Stimulated activated CD4-positive, alpha-beta T cell treated with anti-CD3 and anti-CD28 coated beads, TNF-alpha, amount 100 ng/mL, for 48 hours (primary cell): ENCODE results near the gene HOXB8.

ENCODE experiments used
- DNase-seq, 3 donors: peaks; one replicate each; pipeline ENCODE4 v3.0.0-alpha.2; 2020; ENCODE audit warnings: low read depth in 3 of 3

HOXB8 gene

DNA sequence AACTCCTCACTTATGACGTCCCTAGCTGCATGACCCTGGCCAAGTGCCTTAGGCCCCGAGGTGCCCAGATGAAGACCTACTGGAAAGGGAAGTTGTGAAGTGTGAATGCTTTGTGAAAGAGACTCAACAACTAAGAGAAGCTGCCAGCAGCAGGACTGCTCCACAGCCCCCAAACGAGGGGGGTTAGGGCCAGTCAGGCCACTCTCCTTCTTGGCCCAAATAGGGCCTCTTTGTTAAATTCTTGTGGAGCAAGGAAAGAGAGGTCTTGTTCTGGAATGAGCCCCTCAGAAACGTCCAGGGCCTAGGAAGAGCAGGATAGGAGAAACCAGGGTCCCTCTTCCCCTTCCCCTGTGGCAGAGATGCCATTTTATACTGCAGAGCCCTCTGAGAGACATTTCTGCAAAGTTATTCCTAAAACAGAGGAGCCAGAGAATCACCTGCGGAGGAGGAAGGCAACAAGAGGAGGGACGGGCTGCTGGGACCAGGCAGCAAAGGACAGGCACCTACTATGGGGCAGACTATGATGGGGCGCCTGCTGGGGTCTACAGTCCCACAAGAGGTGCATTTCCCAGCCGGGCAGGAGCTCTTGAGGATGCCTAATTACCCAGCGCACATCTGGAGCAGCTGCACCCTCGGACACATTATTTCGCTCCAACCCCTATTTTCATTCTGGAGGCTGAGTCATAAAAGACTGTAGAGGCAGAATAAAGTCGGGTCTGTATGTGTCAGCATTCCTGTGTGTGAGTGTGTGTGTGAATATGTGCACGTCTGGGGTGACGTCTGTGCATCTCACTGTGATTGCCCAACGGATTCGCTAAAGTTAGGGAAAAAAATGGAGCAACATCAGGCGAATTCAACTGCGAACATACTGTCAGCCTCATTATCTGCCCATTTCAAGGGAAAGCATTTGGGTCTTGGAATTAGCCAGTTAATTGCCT is 22.5 kb upstream of the HOXB8 start:
- no peak for DNase-seq

DNA sequence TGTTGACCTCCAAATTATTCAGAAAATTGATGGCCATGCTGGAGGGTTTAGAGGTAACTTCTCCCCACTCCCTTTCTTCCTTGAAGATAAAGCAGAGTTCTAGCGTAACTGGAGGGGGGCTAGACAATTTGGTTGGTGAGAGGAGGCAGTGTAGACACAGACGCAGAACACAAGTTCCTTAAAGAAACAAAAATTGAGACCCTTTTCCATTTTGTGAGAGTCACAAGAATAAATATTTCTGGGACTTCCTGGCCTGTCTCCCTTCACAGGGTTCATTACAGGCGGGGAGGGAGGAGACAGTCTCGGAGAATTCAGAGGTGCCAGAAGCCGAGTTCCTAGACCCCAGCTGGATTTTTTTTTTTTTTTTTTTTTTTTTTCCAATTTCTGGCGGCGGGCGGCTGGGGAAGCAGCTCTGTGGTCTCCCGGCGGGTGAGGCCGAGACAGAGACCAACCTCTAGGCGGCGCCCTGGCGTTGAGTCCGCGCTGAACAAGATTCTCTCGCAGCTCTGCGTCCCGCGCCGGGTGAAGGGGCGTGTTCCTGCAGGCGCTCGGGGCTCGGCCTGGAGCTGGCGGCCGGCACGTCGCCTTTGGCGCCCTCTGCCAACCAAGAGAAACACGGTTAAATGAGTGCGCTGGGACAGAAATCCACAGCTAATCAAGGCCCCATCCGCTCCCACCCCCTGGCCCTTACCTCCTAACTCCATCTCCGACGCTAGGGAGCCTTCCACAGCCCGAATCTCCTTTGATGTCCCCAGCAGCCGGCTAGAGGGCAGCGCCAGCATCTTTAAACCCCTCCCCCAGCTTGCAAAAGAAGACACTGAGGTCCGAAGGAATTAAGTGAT is 21.3 kb upstream of the HOXB8 start:
- peak; percentile 58 to 80 (median 69) for DNase-seq

- no peak for DNase-seq
These were observed 19.6 kb upstream of the HOXB8 start for GRCh38 chr17:48634493-48635208.

GRCh38 chr17:48633266-48633677 is 18.2 kb upstream of the HOXB8 start:
- DNase-seq = no peak

DNA sequence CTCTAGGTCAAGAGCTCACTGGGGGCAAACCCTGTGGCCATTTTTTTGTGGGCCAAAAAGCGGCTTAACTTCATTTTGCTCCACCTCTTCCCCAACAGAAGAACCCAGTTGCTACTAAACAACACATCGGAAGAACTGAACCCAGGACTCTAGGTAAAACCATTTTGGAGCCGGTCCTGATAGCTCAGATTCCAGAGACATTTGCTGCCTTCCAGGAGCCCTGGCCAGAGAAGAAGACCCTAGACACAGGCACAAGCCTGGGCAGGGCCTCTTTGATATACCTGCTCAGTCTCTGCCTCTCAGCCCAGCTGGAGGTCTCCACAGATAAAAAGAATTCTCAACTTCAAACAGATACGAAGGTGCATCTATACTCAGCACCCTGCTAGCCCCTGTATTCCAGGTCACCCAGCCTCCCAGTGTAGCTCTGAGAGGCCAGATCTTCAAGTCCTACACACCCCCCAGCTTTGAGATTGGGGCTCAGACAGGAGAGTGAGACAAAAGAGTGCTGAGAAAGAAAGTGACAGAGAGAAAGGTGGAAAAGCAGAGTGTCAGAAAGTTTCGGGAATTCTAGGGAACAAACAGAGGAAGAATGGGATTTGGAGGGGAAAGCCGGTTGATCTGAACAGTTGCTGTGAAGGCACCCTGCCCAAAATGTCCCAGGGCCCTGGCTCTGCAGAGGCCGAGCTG is 17.6 kb upstream of the HOXB8 start:
- DNase-seq = no peak

- DNase-seq = no peak
These were observed 16.8 kb upstream of the HOXB8 start for GRCh38 chr17:48631693-48632578.

- no peak for DNase-seq
These were observed 16.0 kb upstream of the HOXB8 start for GRCh38 chr17:48630925-48631692.

DNA sequence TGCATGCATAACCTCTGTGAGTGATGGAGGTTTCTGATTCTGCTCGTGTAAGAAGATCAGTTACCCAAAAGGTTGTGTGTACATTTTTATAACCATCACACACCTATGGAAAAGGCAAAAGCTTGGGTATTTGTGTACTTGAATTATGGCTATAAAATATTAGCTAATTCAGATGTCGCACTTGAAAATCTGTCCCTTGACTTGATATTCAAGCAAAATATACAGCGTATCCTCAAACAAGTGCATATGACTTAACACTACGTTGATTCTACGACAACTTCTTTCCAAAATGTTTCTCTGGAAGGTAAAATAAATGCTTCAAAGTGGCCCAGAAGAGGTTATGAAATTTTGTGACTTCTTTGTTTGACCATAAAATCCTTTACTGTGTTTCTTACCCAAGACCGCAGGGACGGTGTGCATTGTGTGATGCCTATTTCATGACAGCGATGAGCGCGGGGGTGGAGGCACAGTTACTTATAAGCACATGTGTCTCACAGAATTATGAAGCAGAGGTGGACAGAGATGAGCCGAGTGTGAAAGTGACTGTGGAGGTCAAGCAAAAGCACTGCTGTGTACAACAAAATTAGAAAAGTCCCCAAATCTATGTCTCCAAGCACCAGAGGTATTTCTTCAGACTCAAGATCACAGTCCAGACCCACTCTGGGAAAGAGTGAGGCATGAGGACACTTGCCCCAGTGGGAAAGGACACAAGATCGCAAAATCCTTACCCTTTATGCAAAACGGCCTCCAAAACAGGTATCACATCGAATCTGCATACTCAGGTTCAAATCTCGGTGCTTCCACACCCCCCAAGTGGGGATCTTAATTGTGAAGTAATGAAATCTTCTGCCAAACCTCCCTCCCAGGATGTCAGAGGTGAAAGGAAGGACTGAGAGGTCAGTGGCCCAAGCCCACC is 15.2 kb upstream of the HOXB8 start:
- DNase-seq = no peak

- no peak for DNase-seq
These were observed 14.3 kb upstream of the HOXB8 start for GRCh38 chr17:48629411-48629759.

DNA sequence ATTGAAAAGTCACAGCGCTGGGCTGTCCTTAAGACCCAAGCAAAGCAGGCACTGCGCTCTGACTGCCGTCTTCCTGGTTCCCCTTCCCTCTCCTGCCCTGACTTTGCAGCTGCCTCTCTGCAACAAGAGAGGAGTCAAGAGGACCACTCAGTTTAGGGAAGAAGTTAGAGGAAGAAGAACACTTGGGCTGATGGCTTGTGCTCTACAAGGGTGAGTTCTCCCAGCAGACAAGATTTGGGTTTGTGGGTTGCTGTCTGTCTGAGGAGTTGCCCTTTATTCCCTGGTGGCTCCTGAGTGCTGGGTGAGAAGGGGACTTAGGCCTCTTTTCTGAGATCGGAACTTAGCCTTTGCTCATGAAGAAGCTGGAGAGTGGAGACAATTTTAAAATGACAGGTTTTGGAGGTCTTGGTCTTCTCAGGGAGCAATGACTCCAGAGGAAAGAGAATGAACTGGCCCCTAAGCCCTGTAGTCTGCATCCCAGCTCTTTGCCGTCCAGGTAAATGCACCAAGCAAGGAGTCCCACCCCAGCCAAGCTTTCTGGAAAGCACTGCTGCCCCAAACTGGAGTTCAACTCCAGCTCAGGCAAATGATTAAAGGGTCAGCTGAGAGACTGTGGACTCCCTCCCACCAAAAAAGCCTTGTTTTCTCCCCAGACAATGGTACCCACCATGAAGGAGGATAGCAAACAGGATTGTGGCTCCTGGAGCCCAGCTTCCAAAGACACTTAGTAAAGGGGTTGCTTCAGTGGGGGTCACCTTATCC is 13.7 kb upstream of the HOXB8 start:
- no peak for DNase-seq

GRCh38 chr17:48627623-48628521 is 12.8 kb upstream of the HOXB8 start:
- DNase-seq = no peak

GRCh38 chr17:48627118-48627597 is 12.1 kb upstream of the HOXB8 start:
- no peak for DNase-seq

DNA sequence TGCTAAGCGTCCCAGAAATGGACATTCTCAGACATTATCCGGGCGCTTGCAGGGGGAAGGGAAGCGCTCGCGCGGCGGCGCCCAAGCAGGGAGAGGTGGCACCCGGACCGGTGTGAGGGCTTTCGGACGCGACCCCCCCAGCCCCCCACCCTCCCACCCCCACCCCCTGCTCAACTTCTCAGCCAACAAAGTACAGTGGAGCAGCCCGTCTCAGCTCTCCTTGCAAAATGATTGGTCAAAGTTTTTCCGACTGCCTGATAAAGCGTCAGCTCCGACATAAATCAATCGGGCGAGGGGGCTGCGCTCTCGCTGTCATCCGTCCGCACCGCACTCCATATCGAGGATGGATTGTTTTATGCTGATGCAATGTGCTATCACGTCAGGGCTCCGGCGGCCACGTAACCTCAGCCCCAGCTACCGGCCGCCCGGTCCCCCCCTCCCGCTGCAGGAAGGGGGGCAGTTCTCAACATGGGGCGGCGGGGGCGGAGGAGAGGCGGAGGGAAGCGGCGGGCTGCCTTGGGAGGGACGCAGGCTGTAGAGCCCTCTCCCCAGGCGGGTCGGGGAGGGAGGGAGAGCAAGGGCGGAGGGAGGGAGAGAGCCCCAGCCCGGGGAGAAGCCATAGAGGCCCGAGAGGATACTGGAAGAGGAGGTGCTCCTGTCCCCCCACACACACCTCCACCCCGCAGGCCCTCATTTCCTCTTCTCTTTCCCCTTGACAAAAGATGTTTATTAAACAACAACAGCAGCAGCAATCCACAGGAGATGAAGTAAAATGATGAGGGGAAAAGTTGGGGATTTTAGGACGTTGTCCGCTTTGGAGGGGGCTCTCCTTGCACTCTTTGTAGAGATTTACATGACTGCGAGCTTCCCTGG is 11.4 kb upstream of the HOXB8 start, which contains the start of gene HOXB9:
Gene HOXB9 (minus strand): TSS at position 114 of the 873 bp plus-strand sequence. CDS start 89 bp downstream, at position 25.
- no peak for DNase-seq

DNA sequence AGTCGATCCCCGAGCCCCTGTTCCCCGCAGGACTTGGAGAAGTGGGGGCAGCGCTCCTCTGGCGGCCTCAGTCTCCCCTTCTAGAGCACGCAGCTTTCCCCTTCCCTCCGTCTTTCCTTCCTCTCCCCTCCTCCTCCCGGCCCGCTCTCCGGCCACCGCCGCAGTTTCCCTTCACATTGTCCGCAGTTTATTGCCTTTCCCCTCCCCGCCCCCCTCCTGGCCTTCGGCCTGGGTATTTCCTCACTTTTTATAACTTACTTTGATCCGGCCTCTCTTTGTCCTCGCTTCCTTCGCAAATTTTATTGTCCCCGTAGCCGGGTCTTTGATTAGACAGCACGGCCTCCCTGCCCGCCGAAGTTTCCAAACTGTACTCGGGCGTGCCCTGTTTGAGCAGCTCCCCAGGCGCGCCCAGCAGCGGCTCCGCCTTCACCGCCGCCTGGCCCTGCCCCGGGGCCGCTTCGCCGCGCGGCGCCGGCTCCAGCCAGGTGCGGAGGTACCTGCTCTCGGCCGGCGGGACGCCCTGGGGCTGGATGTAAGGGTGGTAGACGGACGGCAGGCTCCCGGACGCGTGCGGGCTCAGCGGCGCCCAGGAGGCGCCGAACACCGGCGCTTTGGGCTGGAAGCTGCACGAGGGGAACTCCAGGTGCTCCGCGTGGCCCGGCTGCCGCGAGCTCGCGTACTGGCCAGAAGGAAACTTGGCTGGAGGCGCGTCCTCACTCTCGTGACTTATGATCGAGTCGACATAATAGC is 10.6 kb upstream of the HOXB8 start:
- no peak for DNase-seq
